Heart left ventricle (tissue), 13 donors: ENCODE measurements around the gene ZNF772.

ENCODE experiments used
- POLR2A ChIP-seq, 2 donors: fragments of 450-650 bp; IDR thresholded peaks; one replicate each; pipeline ENCODE4 v1.6.1; 2017; ENCODE audit warnings: antibody characterized with exemption in 2 of 2, mild to moderate bottlenecking in 2 of 2, moderate library complexity in 2 of 2
- TF ChIP-seq, protein P1 (sequence below), 12 donors: fragments of 200-600 bp; sonication (generic) in 4 of 12; IDR thresholded peaks; one replicate each; pipeline versions ENCODE4 v1.5.0 to v1.8.0; 2018 to 2022; ENCODE audit warnings: antibody characterized with exemption in 12 of 12, mild to moderate bottlenecking in 5 of 12
- donor health status: ischemic (EF 13 %, LVEDD 7.1; RV severe dilation, severe dysfunction).
- donor health status: DM: no; HTN: yes; CAD: no.
- donor health status: DM: no; HTN: no; CAD: no.
- donor health status: ischemic (EF 25% LVEDD 6.9; RV normal size, moderate dysfunction).
- donor health status: ischemic (EF 25% LVEDD 5.7; RV mildly dilated, moderate dysfunction).
- donor health status: ischemic (EF 35%, LVEDD 5.7; RV mildly dilated, moderate dysfunction).
- donor health status: nonischemic (EF 11% LVEDD 7.7; RV severe dilation, severe dysfunction).
- donor health status: DM: yes; HTN: yes; CAD: no.
- donor health status: PGD.
- donor health status: ischemic (EF 29% LVEDD 5.4; RV normal size, mild dysfunction).
- donor health status: nonischemic (EF 23%, LVEDD 6.1; RV moderate dilation, normal function).

DNA sequence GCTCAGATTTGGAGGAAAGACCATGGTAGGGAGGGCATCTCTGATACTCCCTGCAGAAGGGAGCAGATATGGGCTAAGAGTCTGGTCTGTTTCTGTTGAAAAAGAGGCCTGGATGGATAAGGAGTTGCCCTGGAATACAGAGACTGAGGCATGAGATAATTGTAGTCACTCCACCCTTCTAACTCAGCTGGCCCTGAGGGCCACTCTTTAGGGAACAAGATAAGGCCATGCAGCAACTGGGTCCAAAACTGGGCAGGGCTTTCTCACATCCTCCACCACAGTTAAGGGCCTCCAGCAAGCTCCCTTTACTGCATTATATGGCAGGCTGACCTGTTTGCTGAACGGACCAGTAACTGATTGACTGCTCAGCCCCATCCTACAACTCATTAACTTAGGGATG lies 40.9 kb downstream of the ZNF772 start:
- TF ChIP-seq, protein P1, sequence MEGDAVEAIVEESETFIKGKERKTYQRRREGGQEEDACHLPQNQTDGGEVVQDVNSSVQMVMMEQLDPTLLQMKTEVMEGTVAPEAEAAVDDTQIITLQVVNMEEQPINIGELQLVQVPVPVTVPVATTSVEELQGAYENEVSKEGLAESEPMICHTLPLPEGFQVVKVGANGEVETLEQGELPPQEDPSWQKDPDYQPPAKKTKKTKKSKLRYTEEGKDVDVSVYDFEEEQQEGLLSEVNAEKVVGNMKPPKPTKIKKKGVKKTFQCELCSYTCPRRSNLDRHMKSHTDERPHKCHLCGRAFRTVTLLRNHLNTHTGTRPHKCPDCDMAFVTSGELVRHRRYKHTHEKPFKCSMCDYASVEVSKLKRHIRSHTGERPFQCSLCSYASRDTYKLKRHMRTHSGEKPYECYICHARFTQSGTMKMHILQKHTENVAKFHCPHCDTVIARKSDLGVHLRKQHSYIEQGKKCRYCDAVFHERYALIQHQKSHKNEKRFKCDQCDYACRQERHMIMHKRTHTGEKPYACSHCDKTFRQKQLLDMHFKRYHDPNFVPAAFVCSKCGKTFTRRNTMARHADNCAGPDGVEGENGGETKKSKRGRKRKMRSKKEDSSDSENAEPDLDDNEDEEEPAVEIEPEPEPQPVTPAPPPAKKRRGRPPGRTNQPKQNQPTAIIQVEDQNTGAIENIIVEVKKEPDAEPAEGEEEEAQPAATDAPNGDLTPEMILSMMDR (IDR thresholded peaks at IDR 0.05), result no peak
- TF ChIP-seq POLR2A (IDR thresholded peaks at IDR 0.05), result no peak
